Ammon's horn (tissue), 1 donor: ENCODE measurements around the gene RREB1.

Source experiments
- DNase-seq: peaks from one replicate; pipeline ENCODE4 v3.0.0-alpha.2; 2016; ENCODE audit warnings: low spot score

Gene RREB1

DNA sequence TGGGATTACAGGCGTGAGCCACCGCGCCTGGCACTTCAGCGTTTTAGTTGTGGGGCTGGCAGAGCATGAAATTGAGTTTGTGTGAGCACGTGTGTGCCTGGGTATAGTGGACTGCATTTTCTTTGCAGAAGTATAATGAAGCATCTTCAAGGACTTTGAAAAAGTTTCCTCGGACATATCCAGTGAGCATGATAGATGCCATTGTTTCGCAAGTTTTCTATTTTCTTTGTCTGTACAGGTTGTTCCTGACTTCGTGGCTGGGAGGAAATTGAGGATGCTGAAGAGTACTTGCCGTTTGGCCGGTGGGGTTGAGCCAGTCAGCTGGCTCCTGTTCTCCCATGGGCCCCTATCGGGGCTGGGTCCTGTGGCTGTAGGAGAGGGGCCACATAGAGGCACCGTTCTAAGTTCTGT is 55.9 kb downstream of the RREB1 start:
- DNase-seq: no peak

DNA sequence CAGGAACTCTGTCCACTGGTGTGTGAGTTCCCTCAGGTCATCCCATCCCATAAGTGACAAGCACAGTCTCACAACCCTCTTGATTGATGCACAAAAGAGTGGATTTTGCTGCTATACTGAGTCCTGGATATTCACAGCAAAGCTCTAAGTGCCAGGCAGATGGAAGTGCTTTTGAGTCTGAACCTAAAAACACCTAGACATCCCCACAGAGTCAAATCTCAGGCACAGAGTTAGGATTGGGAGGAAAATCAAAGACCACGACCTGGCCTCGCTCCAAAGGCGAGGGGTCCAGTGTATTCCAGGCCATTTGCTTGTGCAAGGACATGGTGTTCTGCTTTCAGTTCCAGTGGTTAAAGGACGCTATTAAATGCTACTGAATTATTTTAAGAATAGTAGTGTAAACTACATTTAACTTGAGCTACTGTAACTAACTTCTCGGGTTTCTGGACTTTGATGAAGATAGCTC is 56.8 kb downstream of the RREB1 start:
- DNase-seq: no peak

DNA sequence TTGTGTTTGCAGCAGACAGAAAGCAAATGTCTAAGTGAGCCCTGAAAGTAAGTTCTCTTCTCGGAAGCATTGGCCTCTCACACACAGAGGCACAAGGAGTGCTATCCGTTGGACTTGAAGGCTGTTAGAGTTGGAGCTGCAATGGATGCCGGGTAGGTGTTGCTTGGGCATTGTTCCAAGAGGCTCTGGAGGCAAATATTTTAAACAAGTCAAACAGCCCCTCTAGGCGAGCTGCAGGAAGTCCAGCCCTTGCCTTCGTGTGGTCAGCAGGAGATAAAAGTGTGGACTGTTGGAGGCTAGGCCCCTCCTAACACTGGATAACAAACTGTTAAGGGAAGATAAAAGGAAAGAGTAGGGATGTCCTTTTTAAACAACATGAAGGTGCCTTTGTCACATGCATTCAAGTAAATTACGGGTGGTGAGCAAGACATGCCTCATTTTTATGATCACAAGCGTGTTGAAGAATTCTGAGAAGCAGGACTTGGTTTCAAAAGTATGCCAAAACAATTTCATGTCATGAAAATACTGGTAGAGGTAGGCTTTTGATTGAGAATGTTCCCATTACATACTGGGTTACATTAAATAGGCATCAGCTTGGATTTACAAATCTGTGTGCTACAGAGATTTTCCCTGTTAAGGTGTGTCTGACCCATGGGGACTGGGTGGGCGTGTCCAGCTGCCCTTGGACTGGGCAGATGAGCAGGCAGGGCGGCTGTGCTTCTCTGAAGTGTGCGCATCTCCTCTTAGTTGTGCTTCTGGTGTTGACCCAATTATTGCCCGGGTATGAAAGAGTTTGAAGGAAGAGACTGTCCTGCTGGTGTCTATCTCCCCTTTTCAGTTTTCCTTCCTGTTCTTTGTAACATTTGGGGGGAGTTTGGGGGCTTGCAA is 57.5 kb downstream of the RREB1 start:
- no peak for DNase-seq

DNA sequence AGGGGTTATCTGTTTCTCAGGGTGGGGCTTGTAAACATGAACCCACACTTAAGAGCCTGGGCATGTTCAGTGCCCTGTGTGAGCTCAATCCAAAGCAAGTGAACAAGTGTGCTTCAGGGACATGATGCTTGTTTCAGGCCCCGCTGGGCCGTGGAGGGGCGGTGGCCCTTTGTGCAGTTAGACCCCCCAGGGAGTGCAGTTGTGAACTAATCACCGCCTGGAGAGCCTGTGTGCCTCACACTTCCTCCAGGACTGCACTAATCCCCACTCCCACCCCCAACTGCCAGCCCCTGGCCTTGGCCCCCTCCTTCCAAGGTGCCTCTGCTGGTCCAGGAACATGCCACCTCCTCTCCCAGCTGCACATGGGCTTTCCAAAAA is 58.1 kb downstream of the RREB1 start:
- DNase-seq: no peak

DNA sequence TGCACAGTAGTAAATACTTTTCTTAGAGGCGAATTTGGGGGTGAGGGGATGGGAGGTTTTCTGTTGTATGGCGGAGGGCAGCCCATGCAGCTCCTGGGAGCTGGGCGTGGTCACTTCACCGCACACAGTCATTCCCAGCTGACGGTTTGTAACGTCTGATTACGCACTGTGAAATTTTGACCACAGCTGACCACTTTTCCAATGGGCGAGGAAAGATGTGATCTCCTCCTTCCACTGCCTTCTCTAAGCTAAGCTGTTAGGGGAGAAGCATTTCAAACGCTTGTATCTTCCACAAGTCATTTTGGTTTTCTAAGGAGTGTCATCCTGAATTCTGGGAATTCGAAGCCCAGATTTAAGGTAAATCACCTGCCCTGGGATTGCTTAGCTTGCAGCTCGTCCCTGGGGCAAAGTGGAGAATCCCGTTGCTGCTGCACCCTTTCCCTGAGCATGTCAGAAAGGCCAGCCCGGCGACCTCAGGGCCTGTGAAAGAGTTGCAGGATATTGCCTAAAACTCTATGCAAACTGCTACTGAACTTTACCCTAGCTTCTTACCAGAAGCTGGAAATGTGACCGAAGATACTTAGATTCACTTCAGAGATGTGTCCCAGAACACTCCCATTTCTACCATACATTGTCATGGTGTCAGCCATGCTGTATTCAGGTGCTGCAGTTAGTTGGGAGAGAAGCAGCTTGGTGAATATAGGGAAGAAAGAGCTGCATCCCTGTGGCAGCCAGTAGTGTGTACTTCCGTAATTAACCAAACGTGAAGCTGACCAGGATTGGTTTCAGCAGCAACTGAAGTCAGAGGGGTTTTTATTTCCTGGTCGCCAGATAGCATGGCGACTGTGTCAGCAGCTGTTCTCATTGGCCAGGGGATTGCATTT is 58.9 kb downstream of the RREB1 start:
- DNase-seq: no peak

DNA sequence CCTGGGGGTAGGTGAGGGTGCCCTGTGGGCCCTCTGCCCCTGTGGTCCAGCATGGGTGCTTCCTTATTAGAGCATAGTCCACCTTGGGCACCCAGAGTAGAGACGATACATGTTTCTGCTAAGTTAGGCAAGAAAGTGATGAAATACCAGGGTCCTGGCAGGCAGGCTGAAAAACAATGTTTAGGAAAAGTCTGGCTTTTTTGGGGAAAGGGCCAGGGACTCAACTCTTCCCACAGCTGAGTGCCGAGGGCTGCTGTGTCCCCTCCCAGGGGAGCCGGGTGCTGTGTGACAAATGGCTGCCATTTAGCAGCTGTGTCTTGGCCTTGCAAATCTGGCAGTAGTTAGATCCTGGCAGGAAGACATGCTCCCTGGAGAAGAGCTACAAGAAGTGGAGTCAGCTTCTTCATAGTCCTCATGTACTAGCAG is 61.5 kb downstream of the RREB1 start:
- DNase-seq: no peak

DNA sequence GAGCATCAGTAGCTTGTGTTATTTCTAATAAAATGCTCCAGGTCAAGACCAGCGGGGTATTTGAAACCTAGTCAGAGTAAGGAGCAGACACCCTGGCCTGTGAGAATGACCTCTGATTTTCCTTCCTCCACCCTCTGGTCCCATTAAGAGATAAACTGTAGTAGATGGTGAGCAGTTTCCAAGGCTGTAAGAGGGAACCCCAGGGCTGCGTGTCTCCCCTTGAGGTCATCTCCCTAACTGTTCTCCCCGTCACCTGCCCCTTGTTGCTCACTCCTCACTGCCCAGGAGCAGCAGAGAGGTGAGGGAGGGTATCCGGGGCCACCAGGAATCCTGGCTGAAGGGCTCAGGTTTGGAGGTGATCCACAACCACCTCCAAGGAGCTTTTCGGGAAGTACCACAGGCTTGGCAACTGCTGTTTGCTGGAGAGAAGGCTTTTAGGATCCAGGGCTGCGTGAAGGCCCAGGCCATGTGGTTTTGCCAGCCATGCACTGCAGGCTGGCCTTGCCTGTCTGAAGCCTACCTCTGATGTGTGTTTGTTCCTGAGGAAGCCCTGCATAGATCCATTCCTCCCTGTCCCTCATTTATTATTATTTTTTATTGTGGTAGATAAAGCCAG is 62.5 kb downstream of the RREB1 start:
- DNase-seq: no peak

DNA sequence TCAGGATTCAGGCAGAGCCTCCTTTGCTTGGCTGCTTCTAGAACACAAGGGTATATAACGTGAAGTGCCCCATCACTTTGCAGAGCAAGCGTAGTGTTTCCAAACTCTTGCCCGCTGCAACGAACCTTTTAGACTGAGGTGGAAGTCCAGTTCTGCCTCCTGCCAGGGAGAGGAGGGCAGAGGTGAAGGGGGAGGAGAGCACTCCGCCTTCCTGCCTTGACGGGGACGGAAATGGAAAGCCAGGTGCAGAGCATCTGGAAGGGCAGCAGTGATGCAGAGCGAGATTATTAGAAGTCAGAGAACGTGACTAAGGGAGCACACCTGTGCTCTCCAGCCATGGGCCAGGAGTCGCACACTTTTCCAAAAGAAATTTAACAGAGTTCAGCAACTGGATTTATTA is 63.4 kb downstream of the RREB1 start:
- DNase-seq: no peak

DNA sequence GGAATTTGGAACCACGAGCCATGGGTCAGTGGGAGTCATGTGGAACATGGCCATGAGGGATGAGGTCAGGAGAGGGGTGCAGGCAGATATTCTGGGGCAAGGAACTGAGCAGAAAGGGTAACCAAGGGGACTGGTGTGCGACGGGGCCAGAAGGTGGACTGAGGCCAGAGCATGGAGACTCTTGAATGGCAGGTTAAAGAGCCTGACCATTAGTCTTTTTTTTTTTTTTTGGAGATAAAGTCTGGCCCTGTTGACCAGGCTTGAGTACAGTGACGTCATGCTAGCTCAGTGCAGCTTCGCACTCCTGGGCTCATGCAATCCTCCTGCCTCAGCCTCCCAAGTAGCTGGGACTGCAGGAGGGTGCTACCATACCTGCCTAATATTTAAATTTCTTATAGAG is 64.0 kb downstream of the RREB1 start:
- DNase-seq: no peak

DNA sequence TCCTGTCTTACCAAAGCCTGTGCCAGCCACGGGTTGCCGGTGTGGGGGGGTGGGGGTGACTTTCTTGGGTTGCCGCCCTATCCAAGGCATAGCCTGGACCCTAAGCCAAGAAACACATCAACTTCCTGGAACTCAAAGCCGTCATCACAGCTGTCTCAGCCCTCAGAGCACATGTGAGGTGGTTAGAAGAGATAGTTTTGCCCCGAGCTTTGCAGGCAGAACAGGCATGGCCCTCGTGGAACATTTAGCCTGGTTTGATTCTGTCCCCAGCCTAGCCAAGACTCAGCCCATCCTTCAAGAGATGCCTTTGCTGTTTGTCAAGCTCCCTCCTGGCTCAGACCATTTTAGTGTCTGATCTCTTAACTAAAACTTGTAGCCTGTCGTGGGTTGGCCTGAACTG is 64.9 kb downstream of the RREB1 start:
- DNase-seq: no peak

DNA sequence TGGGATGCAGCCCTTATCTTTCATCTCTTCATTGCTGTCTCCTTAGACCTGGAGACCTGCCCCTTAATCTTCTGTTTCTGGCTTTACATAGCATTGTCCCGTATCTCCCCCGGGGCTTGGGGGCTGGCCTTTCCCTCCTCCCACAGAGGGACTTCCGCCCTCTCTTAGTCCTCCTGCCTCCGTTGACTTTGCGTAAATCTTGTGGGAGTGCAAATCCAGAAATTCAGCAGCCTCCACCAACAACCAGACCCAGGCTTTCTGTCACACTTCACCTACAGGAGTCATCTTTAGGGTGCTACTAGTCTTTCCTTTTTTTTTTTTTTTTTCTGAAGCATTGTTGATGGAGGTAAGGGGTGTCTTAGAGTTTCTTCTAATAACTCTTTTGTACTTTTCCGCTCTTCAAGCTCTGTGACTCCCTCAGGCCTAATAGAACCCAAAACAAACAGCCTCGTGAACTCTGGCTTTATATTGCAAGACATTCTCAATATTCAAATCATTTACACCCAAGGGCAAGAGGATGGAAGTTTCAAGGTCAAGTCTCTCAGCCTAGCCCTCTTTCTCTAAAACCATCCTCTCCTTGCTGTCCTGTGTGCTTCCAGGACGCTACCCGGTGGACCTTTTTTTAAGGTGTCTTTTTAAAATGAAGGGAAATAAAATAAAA is 66.2 kb downstream of the RREB1 start:
- DNase-seq: no peak

DNA sequence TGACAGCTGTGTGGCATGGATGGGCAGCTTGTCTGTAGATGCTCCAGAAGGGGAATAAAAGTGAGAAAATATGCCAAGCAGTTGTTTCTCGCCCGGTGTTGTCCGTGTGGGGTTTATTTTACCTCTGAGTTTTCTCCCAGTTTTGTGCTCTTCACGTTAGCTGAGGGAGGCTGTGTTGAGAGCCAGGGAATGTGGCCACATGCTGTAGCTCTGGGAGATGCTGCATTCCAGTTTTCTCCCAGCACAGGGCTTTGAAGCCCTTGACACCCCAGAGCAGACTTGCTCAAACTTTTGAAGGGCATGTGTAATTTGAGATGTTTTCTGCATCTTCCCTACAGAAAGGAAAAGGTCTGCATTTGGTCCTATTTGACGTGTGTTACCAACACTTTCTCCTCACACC is 67.7 kb downstream of the RREB1 start:
- no peak for DNase-seq

DNA sequence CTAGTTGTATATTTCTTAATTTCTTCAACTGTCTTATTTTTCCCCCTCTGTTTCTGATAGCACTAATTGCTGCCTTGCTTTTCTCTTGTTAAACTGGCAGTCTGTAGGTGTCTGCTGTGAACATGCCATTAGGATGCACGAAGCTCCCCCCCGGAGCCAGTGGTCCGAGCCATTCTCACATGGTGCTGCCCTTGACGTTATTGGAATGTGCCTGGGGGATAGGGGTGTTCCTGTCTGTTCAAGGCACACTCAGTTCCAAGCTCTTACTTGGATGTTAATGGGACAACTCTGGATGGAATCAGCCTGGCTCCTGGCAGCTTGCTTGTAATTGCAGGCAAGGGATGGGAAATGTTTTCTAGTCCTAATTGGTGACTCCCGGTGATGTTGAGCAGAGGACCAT is 68.4 kb downstream of the RREB1 start:
- no peak for DNase-seq

DNA sequence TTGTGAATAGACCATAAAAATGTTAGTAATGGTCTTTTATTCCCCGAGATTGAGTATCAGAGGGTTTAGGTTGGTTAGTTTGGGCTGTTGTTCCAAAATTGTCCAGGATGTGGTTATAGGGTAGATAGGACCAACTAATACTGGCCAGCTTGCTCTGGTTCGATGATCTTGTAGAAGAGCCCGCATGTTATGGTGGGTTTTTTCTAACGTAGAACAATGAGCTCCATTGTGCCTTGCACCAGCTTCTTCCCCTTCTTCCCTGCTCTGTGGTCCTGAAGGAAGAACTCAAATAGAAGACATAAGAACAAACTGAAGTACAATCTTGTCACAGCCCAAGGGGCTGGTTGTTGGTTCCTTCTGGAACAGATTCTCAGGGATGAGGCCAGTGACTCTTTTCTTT is 70.5 kb downstream of the RREB1 start:
- no peak for DNase-seq

DNA sequence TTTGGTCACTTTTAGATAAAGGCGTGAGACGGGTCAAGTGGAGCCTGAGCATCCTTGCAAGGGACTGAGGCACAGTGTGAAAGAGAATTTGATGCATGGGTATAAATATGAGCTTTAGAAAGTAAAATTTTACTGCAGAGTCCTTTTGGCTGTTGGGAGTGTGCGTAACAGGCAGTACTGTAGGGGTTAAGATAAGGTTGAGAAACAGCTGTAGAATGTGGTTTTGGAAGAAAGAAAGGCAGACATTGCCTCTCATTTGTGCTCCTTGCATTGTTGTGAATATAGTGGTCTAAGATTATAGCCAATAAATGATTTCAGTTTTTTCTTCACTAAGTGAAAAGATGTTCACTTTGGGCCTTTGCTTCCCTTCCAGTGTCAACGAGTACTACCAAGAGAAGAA is 73.0 kb downstream of the RREB1 start:
- no peak for DNase-seq

DNA sequence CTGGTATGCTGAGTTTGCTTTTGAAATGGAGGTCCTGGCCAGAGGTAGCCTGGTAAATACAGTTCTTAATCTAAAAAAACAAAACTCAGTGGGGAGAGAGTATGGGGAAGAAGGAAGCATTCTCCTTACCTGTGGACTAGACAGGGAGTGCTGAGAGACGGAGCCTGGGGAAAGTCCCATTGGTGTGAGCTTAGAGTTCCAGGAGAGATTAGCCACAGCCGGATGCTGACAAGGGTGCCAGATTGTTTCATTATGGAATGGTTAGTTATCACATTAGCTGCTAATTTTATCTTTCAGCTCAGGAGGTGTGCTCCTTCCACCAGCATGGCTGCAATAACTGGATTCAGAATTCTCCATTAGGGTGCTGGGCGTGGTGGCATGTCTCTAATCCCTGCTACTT is 75.9 kb downstream of the RREB1 start:
- DNase-seq: no peak

DNA sequence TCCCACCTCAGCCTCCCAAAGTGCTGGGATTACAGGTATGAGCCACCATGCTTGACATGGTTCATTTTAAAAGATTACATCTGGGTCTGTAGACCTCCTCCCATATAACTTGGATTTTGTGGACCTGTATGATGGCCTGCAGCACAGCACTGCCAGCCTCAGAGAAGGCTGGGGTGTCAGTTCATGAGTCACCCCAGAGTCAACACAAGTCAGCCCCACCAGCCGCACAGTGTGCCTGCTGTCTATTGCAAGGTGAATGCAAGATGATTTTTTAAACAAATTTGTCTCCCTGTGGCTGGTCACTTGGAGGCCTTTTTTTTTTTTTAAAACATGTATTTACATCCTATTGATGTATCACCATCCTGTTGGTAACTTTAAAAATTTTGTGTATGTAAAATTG is 76.7 kb downstream of the RREB1 start:
- DNase-seq: no peak

DNA sequence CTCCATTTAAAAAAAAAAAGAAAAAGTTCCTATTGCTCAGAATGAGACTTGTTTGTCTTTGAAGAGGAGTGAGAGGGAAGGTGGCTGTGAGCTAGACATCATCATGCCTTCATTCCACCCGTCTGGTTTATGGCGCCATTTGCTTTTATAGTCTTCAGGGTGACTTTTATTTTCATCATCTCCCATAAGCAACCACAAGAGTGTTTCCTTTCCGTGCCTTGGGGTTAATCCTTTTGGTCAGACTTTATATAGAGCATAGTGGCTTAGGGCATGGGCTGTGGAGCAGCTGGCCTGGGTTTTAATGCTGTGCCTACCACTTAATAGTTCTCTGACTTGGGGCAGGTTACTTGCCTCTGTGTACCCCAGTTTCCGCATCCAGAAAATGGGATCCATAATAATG is 77.8 kb downstream of the RREB1 start:
- DNase-seq: no peak

DNA sequence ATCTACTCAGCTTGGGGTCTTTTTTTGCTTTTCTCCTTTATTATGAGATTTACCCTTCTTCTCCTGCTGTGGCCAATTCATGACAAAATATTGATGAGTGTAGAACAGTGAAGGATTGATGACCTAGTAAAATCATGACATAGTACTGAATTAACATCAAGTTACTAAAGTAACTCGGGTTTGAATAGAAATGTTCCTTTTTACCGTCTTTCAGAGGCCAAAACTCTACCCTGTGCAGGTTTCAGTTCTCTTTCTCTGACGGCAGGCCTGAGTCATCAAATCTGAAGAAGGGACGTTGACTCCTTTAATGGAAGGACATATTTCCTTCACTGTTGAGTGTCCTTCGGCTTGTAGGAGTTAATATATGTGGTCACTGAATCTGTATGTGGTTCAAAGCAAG is 80.7 kb downstream of the RREB1 start:
- DNase-seq: no peak

DNA sequence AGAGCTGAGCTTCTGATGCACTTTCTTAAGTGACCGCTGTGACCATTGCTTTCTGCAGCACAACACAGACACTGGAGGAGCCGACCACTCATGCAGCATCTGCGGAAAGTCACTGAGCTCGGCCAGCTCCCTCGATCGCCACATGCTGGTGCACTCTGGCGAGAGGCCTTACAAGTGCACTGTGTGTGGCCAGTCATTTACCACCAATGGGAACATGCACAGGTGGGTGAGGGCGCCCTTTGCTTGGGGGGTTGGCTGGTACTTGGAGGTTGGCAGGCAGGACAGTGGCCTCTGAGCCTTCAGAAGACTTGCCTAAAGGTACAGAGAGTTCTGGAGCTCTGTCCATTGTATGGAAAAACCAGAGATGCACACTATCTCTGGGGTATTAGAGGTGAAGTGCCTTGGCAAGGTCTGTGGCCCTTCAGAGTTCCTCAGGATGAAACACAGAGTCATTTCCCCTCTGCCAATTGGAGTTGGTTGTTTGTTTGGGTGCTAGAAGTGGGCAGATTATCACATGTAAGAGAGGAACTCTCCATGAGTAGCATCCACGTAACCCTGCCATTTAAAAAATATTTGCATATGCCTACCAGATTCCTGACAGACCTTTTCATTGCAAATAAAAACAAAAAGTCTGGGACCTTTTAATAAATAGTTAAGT is 81.5 kb downstream of the RREB1 start:
- no peak for DNase-seq

DNA sequence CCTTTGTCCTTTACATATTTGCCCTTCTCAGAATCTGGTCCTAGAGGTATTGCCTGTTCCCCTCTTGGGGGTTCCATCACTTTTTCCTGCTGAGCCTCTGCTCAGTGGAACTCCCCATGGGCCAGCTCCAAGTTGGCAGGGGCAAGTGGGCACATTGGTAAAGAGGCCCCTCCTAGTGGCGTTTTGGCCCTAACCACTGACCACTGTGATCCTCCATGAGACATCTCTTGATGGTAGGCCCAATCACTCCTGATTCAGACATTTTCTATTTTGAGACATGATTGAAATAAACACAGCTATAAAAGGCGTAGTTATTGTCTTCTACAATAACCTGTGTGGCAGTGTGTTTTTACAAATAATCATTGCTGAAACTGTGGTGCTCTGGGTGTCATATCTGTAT is 83.0 kb downstream of the RREB1 start:
- no peak for DNase-seq

DNA sequence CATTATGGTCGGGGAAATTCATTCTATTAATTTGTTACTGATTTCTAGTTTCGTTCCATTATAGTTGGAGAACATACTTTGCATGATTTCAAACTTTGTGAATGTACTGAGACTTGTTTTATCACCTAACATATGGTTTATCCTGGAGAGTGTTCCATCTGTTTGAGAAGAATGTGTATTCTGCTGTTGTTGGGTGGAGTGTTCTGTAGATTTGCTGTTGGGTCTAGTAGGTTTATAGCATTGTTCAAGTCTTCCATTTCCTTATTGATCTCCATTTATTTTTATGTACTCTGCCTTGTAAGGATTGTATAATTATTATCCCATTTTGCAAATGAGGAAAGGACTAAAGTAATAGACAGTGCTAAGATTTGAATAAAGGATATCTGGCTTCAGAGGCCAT is 85.4 kb downstream of the RREB1 start:
- no peak for DNase-seq
